NCI-H2227 (cell line): ENCODE measurements around the gene PSG11.
"Not testable (repeated sequence)": the region's sequence is repeated elsewhere in the genome, so short reads cannot be mapped to it uniquely, and the experiment has no call there.

Source experiments
- DNase-seq: peaks from one replicate; lab custom pipeline; 2025; ENCODE audit not compliant: unreplicated experiment; lab: John Stamatoyannopoulos, UW

Gene PSG11

GRCh38 chr19:43026369-43026768 lies at the start of gene PSG11:
PSG11 (minus strand) TSS chr19:43026469; CDS start chr19:43026372, 97 bp downstream.
- not testable (repeated sequence) for DNase-seq

GRCh38 chr19:43062418-43062817 lies 36.1 kb upstream of the PSG11 start:
- not testable (repeated sequence) for DNase-seq

- not testable (repeated sequence) for DNase-seq
Measured at GRCh38 chr19:43061326-43061725, 35.1 kb upstream of the PSG11 start.

GRCh38 chr19:43060254-43060653 lies 34.0 kb upstream of the PSG11 start:
- not testable (repeated sequence) for DNase-seq

DNA sequence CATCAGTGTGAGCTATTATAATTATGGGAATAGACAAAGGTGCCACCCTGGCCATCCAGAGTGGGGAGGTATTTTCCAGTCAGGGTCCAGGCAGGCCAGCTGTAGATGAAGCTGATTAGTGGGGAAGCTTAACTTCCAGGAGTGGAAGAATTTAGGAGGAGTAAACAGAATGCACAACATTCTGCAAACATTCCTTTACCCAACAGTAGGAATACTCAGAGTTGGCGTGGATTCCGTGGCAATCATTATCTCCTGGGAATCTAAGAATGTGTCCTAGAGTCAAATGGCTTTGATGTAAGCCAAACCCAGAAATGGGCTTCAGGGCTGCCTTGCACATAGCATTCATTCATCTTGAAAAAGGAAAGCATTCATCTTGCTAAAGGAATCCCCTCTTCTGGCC lies 33.2 kb upstream of the PSG11 start:
- not testable (repeated sequence) for DNase-seq

GRCh38 chr19:43058440-43058839 lies 32.2 kb upstream of the PSG11 start:
- DNase-seq: not testable (repeated sequence)

DNA sequence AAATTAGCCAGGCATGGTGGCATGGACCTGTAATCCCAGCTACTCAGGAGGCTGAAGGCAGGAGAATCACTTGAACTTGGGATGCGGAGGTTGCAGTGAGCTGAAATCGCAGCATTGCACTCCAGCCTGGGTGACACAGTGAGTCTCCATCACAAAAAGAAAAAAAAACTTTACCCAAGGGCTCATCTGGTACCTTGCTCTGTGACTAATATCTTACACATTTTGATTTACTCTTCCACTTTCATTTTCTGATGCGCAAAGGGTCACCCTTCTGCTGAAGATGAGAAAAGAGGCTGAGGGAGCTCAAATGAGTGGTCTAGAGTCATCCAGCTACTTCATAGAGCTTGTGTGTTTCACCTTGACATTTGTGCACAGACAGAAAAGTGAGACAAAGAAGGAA lies 21.7 kb upstream of the PSG11 start:
- DNase-seq: not testable (repeated sequence)

GRCh38 chr19:43046578-43046977 lies 20.3 kb upstream of the PSG11 start:
- not testable (repeated sequence) for DNase-seq

- not testable (repeated sequence) for DNase-seq
Measured at GRCh38 chr19:43043492-43044180, 17.4 kb upstream of the PSG11 start.

- not testable (repeated sequence) for DNase-seq
Measured at GRCh38 chr19:43031645-43032044, 5.4 kb upstream of the PSG11 start.

- no peak for DNase-seq
Measured at GRCh38 chr19:43028866-43029265, 2.6 kb upstream of the PSG11 start.

DNA sequence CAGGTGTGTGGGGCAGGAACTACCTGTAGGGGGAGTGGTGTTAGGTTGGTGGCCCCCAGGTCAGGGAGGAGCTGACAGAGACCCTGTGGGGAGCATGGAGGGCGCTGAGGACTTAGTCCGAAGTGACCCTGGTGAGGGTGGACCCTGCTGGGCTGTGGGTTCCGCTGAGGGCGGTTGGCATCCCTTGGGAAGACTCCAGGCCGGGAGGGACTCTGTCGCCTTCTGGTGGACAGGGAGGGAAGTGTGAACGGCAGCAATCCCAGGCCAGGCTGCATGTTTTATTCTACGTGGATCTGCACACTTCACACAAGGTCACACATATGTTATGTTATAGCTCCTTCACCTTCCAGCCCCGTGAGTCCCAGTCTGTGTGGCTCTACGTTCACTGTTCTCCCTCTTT lies 1.7 kb upstream of the PSG11 start:
- DNase-seq: not testable (repeated sequence)

- DNase-seq: not testable (repeated sequence)
Measured at GRCh38 chr19:43027061-43027460, 792 bp upstream of the PSG11 start.

GRCh38 chr19:43022098-43022497 lies 4.2 kb downstream of the PSG11 start:
- DNase-seq: not testable (repeated sequence)

DNA sequence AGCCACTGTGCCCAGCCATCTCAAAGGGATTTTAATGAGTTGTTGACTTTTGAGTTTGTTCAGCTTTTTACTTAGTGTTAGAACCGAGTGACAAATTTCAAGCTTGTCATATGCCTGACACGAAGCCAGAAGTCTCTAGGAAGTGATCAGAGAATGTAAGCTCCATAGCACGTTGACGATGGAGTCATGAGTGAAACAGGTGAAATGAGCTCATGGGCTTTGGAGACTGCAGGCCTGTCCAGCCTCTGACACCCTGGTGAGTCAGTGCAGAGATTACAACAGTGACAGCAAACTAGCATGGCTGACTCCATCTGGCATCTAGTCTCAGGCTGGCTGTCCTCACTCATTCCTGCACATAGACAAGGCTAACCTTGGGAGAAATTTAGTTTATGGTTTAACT lies 4.6 kb downstream of the PSG11 start:
- DNase-seq: not testable (repeated sequence)

GRCh38 chr19:43019588-43019987 lies 6.7 kb downstream of the PSG11 start:
- DNase-seq: not testable (repeated sequence)

DNA sequence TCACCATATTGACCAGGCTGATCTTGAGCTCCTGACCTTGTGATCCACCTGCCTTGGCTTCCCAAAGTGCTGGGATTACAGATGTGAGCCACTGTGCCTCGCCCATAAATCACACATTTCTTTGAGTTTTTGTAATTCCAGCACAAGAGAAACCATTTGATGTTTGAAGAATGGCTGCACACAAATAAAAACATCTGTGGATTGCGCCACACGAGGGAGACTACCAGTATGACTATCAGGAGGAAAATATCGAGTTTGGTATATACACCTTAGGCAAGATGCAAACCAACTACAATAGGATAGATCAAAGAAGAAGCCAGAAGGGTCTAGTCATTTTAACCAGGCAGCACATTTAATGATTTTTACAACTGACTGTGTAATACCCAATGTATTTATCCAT lies 20.4 kb downstream of the PSG11 start:
- DNase-seq: not testable (repeated sequence)

GRCh38 chr19:43004846-43005245 lies 21.4 kb downstream of the PSG11 start:
- DNase-seq: not testable (repeated sequence)

DNA sequence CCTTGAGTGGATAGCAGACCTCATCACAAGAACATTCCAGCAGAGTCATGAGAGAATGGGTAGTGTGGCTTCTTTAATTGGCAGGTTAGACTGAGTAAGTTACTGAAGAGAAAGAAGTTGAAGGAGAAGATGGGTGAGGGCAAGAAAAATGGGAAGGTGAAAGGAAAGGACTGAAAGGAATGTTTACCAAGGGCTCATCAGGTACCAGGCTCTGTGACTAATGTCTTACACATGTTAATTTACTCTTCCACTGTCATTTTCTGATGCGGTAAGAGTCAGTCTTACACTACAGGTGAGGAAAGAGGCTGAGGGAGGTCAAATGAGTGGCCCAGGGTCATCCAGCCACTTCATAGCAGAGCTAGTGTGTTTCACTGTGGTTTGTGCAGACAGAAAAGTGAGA lies 22.6 kb downstream of the PSG11 start:
- DNase-seq: not testable (repeated sequence)

- DNase-seq: not testable (repeated sequence)
Measured at GRCh38 chr19:43002948-43003347, 23.3 kb downstream of the PSG11 start.

DNA sequence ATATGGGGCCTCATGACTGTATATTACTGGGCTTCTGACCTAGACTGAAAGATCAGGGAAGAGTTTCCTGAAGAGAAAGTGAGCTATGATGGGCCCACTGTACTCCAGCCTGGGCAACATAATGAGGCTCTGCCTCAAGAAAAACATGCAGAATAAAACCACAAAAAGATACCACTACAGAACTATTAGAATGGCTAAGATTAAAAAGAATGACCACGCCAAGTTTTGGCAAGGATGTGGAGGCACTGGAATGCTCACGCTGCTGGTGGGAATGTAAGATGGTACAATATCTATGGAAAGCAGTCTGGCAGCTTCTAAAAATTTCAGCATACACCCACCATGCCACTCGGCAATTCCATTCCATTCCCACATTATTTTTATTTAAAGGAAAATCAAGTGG lies 30.1 kb downstream of the PSG11 start:
- not testable (repeated sequence) for DNase-seq

- not testable (repeated sequence) for DNase-seq
Measured at GRCh38 chr19:42992029-42992604, 34.2 kb downstream of the PSG11 start.
